ENCODE measurements around the gene SIK2. TPM values are rescaled to one million over a fixed set of nuclear protein-coding genes. Genes with fewer than 3 reads are reported as not detected.
A peak's percentile ranks its signal among the peaks of the same experiment; 100 is the strongest.

Gene SIK2
- total and polyA plus RNA-seq, 10 donors, result 1.7 to 23.8 (median 14.9) TPM

DNA sequence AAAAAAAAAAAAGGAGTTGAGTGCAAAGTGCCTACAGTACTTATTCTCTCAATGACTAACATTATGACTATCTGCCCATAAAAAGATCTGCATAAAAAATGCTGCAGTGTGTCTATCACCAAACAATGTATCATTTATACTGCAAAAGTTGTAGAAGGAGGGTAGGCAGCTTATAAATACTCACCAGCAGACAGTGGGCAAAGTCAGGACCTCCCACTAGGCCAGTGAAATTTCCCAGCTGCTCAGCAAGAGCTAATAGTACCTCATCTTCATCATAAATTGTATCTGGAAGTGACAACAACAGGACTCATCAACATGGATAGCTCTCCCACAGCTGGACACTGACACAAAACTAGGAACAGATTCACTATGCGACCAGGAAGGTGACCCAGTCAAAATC is 162.4 kb downstream of the SIK2 start:
- no peaks in the 10 kb centered on the region for H3K27me3 ChIP-seq (replicated peaks in 1 of 7)
- intact Hi-C loops (cut with DNase I; ENCODE audit: low total_unique reads), result no loop called here
- H3K4me3 ChIP-seq, result peak overlapping the region in 6 of 8 donors; percentile 87 to 98 (median 92)
- no peak for DNase-seq
- 74 to 93% (median 85%) methylated on average over 1 of the region's 1 CpG for WGBS, 5 donors
- TF ChIP-seq POLR2AphosphoS5 (IDR thresholded peaks at IDR 0.05), result no peak
- TF ChIP-seq, protein P1, sequence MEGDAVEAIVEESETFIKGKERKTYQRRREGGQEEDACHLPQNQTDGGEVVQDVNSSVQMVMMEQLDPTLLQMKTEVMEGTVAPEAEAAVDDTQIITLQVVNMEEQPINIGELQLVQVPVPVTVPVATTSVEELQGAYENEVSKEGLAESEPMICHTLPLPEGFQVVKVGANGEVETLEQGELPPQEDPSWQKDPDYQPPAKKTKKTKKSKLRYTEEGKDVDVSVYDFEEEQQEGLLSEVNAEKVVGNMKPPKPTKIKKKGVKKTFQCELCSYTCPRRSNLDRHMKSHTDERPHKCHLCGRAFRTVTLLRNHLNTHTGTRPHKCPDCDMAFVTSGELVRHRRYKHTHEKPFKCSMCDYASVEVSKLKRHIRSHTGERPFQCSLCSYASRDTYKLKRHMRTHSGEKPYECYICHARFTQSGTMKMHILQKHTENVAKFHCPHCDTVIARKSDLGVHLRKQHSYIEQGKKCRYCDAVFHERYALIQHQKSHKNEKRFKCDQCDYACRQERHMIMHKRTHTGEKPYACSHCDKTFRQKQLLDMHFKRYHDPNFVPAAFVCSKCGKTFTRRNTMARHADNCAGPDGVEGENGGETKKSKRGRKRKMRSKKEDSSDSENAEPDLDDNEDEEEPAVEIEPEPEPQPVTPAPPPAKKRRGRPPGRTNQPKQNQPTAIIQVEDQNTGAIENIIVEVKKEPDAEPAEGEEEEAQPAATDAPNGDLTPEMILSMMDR (IDR thresholded peaks at IDR 0.05 in 8 of 11, conservative IDR thresholded peaks at IDR 0.05 in 3 of 11), result no peak
- TF ChIP-seq POLR2A (IDR thresholded peaks at IDR 0.05), result no peak
- peaks cover 8 to 54% (median 27%) of the 10 kb centered on the region in 6 donors for H3K4me1 ChIP-seq
- peak overlapping the region in 1 of 8 donors; percentile 84 for H3K27ac ChIP-seq
- H3K36me3 ChIP-seq, result peaks cover 0 to 49% (median 34%) of the 10 kb centered on the region in 6 donors
- H3K9me3 ChIP-seq, result no peaks in the 10 kb centered on the region

DNA sequence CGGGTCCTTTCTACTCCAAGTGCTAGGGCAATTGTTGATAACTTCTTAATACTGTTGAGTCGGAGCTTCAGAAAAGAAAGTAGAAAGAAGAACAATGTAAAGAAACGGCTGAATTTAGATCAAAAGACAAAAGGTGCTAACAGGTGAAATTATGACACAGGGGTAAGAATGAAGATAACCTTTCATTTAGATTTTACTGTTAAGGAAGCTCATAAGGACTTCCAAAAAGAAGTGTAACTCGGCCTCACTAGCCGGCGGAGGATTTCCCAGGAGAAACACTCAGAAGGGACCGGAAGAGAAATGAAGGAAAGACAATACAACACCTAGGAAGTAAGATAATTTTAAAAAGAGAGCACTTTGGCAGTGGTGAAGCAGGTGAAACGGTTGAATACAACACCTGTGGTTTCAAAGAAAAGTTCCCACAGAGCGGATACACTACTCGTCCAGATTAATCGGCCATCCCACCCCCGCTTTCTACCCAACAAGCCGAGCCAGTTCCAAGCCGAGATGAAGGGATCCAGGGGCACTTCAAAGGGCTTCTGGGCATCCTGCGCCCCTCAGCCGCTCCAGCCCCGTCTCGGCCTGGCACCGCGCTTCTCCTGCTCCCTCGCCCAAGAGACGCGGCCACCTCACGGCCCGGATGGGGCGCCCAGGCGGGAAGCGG is 163.2 kb downstream of the SIK2 start:
- no peaks in the 10 kb centered on the region for H3K27me3 ChIP-seq (replicated peaks in 1 of 7)
- 2 to 3% (median 3%) methylated on average over 23 to 28 of the region's 28 CpGs for WGBS, 5 donors

DNA sequence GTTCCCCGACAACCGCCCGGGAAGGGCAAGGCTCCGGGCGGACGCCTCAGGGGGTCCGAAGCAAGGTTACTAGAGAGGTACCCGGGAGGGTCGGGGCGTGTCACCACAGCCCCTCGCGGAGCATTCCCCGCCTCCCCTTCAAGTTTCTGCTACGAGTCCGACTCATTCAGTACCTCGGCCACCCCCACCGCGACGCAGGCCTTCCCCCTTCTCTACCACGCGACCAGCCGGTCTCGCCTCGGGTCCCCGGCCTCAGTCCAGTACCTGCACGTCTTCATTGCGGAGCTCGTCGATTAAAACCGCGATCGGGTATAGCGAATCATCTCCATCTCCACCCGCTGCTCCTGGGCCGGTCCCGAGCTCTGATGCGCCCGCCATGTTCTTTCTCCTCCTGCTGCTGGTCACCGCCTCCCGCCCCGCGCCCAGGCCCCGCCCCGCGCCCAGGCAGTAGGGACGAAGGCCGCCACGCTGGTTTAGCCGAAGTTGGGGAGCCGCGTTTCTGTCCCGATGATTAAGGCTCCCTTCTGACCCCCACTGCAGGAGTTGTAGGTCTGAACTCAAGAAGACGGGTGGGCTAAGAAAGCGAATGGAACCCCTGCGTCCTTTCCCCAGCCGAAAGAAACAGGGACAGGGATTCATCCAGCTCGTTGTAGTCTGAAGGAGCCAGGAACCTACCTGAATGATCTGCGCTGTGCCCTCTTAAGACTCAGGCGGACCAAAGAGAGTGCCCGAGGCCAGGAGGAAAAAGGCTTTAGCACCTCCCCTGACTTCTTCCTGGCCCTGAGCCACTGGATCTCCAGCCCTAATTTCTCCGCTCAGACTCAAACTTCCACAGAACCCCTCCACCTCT is 164.0 kb downstream of the SIK2 start, which contains the start of gene PPP2R1B:
PPP2R1B (minus strand) TSS at position 406 of the 850 bp plus-strand sequence; CDS start at position 378, 28 bp downstream.
- Histone ChIP-seq H3K27me3 (replicated peaks in 1 of 7) (no peaks in the 10 kb centered on the region), H3K4me1 (peaks cover 8 to 54% (median 27%) of the 10 kb centered on the region in 6 donors), H3K4me3 (peak within 1 kb of the TSS; percentile 87 to 98 (median 92)), H3K36me3 (peaks cover 0 to 33% (median 19%) of the 10 kb centered on the region in 6 donors), H3K27ac (peak within 1 kb of the TSS; percentile 46 to 87 (median 80)), H3K9me3 (no peaks in the 10 kb centered on the region)
- 0 to 2% (median 0%) methylated on average over 41 to 61 of the region's 61 CpGs for WGBS, 5 donors
- peak; percentile 94 for DNase-seq
- peak; percentile 64 to 85 (median 78) for TF ChIP-seq POLR2AphosphoS5 (IDR thresholded peaks at IDR 0.05)
- no peak for TF ChIP-seq POLR2A (IDR thresholded peaks at IDR 0.05)
- intact Hi-C loops (cut with DNase I; ENCODE audit: low total_unique reads), result no loop called here

More for the DNA sequence above, 163.2 kb downstream of the SIK2 start:
- Histone ChIP-seq H3K27ac (peak overlapping the region; percentile 36 to 87 (median 80)), H3K9me3 (no peaks in the 10 kb centered on the region), H3K36me3 (peaks cover 0 to 41% (median 26%) of the 10 kb centered on the region in 6 donors), H3K4me1 (peaks cover 8 to 54% (median 27%) of the 10 kb centered on the region in 6 donors), H3K4me3 (peak overlapping the region; percentile 87 to 98 (median 92))
- TF ChIP-seq POLR2A (IDR thresholded peaks at IDR 0.05) (no peak), POLR2AphosphoS5 (IDR thresholded peaks at IDR 0.05) (no peak)
- TF ChIP-seq, protein P1 (IDR thresholded peaks at IDR 0.05 in 8 of 11, conservative IDR thresholded peaks at IDR 0.05 in 3 of 11), result no peak
- DNase-seq, result no peak
- intact Hi-C loops (cut with DNase I; ENCODE audit: low total_unique reads), result no loop called here

DNA sequence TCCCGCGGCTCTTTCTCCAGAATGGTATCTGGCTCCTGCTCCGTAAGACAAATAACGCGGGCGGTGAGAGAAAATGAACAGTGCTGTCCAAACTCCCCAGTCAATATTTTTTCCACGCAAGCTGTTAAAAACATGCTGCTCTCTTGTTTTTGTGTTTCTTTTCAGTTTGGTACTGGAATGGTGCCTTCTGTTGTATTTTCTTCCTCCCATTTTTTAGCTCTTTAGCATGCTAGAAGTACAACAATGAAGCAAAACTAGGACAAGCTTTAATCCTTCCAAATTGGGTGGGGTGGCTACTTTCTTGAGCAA is 164.5 kb downstream of the SIK2 start:
- no peak for TF ChIP-seq POLR2AphosphoS5 (IDR thresholded peaks at IDR 0.05)
- TF ChIP-seq, protein P1 (IDR thresholded peaks at IDR 0.05 in 8 of 11, conservative IDR thresholded peaks at IDR 0.05 in 3 of 11), result no peak
- TF ChIP-seq POLR2A (IDR thresholded peaks at IDR 0.05), result no peak
- H3K27ac ChIP-seq, result peak overlapping the region; percentile 46 to 87 (median 80)
- H3K9me3 ChIP-seq, result no peaks in the 10 kb centered on the region
- peaks cover 0 to 28% (median 13%) of the 10 kb centered on the region in 6 donors for H3K36me3 ChIP-seq
- peak overlapping the region; percentile 87 to 98 (median 92) for H3K4me3 ChIP-seq
- H3K27me3 ChIP-seq (replicated peaks in 1 of 7), result no peaks in the 10 kb centered on the region
- no peak for DNase-seq
- 2 to 11% (median 4%) methylated on average over 7 of the region's 7 CpGs for WGBS, 5 donors
- intact Hi-C loops (cut with DNase I; ENCODE audit: low total_unique reads), result no loop called here
- H3K4me1 ChIP-seq, result peaks cover 8 to 52% (median 27%) of the 10 kb centered on the region in 6 donors

All from spleen (tissue), 11 donors.